ENCODE measurements around the gene CD9. TPM values are rescaled to one million over a fixed set of nuclear protein-coding genes. Genes with fewer than 3 reads are reported as not detected.
"Not testable (repeated sequence)": the region's sequence is repeated elsewhere in the genome, so short reads cannot be mapped to it uniquely, and the experiment has no call there.

CD9 gene
- total RNA-seq, 5 donors from 2014 or later (not counting 1 experiment from before 2014, with no cell fraction given), result 2.6 to 5.7 (median 3.3) TPM

GRCh38 chr12:6183689-6184428 is 16.3 kb upstream of the CD9 start:
- no peaks in the 10 kb centered on the region for H3K4me1 ChIP-seq (ENCODE audit: control insufficient read depth in 1 of 2, extremely low read depth in 1 of 2, insufficient read depth in 2 of 2, low read length in 2 of 2)
- Mint-ChIP-seq H3K4me1 (peaks cover 0 to 6% (median 3%) of the 10 kb centered on the region in 3 donors), H3K9me3 (no peaks in the 10 kb centered on the region), H3K4me3 (no peak overlapping the region), H3K36me3 (no peaks in the 10 kb centered on the region), H3K27me3 (peaks cover 5 to 28% of the 10 kb centered on the region in 2 donors), H3K27ac (no peak overlapping the region)
- no peaks in the 10 kb centered on the region for H3K9me3 ChIP-seq
- WGBS (ENCODE audit: insufficient coverage), result 81% methylated on average over 3 of the region's 7 CpGs
- ChIA-PET POLR2A (no interaction called here), CTCF (no interaction called here)
- DNase-seq (no peak), ATAC-seq (replicated peaks in 1 of 4) (no peak)
- peaks cover 0 to 54% of the 10 kb centered on the region in 2 experiments for H3K27me3 ChIP-seq (replicated peaks in 1 of 2; ENCODE audit: control insufficient read depth in 2 of 2, extremely low read depth in 1 of 2, insufficient read depth in 2 of 2, low read length in 1 of 2)
- no peak overlapping the region for H3K27ac ChIP-seq (ENCODE audit: low read length)
- H3K4me3 ChIP-seq (ENCODE audit: control insufficient read depth in 1 of 2, extremely low read depth in 1 of 2, low read length in 1 of 2), result no peak overlapping the region
- H3K36me3 ChIP-seq (ENCODE audit: control insufficient read depth in 2 of 2, extremely low read depth in 1 of 2, insufficient read depth in 1 of 2, low read length in 1 of 2), result no peaks in the 10 kb centered on the region

GRCh38 chr12:6185961-6186827 is 14.0 kb upstream of the CD9 start:
- Mint-ChIP-seq H3K27me3 (peaks cover 8 to 39% of the 10 kb centered on the region in 2 donors), H3K27ac (no peak overlapping the region), H3K4me3 (no peak overlapping the region), H3K36me3 (no peaks in the 10 kb centered on the region), H3K4me1 (peaks cover 5 to 16% (median 15%) of the 10 kb centered on the region in 3 donors), H3K9me3 (no peaks in the 10 kb centered on the region)
- DNase-seq, result no peak
- CTCF ChIA-PET, result no interaction called here
- Histone ChIP-seq H3K4me3 (ENCODE audit: control insufficient read depth in 1 of 2, extremely low read depth in 1 of 2, low read length in 1 of 2) (no peak overlapping the region), H3K36me3 (ENCODE audit: control insufficient read depth in 2 of 2, extremely low read depth in 1 of 2, insufficient read depth in 1 of 2, low read length in 1 of 2) (no peaks in the 10 kb centered on the region), H3K27me3 (replicated peaks in 1 of 2; ENCODE audit: control insufficient read depth in 2 of 2, extremely low read depth in 1 of 2, insufficient read depth in 2 of 2, low read length in 1 of 2) (peaks cover 0 to 50% of the 10 kb centered on the region in 2 experiments), H3K27ac (ENCODE audit: low read length) (no peak overlapping the region), H3K4me1 (ENCODE audit: control insufficient read depth in 1 of 2, extremely low read depth in 1 of 2, insufficient read depth in 2 of 2, low read length in 2 of 2) (peaks cover 0 to 9% of the 10 kb centered on the region in 2 experiments), H3K9me3 (no peaks in the 10 kb centered on the region)
- ATAC-seq (replicated peaks in 1 of 4), result no peak
- 96% methylated on average over 3 of the region's 13 CpGs for WGBS (ENCODE audit: insufficient coverage)
- POLR2A ChIA-PET, result no interaction called here

- Mint-ChIP-seq H3K4me1 (peaks cover 5 to 16% (median 15%) of the 10 kb centered on the region in 3 donors), H3K9me3 (no peaks in the 10 kb centered on the region), H3K27me3 (peaks cover 9 to 45% of the 10 kb centered on the region in 2 donors), H3K27ac (no peak overlapping the region), H3K36me3 (no peaks in the 10 kb centered on the region), H3K4me3 (no peak overlapping the region)
- Histone ChIP-seq H3K9me3 (no peaks in the 10 kb centered on the region), H3K4me1 (ENCODE audit: control insufficient read depth in 1 of 2, extremely low read depth in 1 of 2, insufficient read depth in 2 of 2, low read length in 2 of 2) (peaks cover 0 to 9% of the 10 kb centered on the region in 2 experiments), H3K4me3 (ENCODE audit: control insufficient read depth in 1 of 2, extremely low read depth in 1 of 2, low read length in 1 of 2) (no peak overlapping the region), H3K27me3 (replicated peaks in 1 of 2; ENCODE audit: control insufficient read depth in 2 of 2, extremely low read depth in 1 of 2, insufficient read depth in 2 of 2, low read length in 1 of 2) (peaks cover 0 to 38% of the 10 kb centered on the region in 2 experiments), H3K27ac (ENCODE audit: low read length) (no peak overlapping the region), H3K36me3 (ENCODE audit: control insufficient read depth in 2 of 2, extremely low read depth in 1 of 2, insufficient read depth in 1 of 2, low read length in 1 of 2) (no peaks in the 10 kb centered on the region)
- DNase-seq (no peak), ATAC-seq (replicated peaks in 1 of 4) (no peak)
- POLR2A ChIA-PET, result no interaction called here
- WGBS (ENCODE audit: insufficient coverage), result 74% methylated on average over 4 of the region's 8 CpGs
- CTCF ChIA-PET, result interaction anchor here in 1 of 2 donors (0.5 kb wide), 1 partner anchor 21 kb away, joined by 3 read pairs; no protein-coding TSS in a partner anchor
Observed at GRCh38 chr12:6187948-6188793, 12.0 kb upstream of the CD9 start.

GRCh38 chr12:6189028-6189427 is 11.2 kb upstream of the CD9 start:
- no peaks in the 10 kb centered on the region for H3K36me3 ChIP-seq (ENCODE audit: control insufficient read depth in 2 of 2, extremely low read depth in 1 of 2, insufficient read depth in 1 of 2, low read length in 1 of 2)
- WGBS (ENCODE audit: insufficient coverage), result 28% methylated on average over 5 of the region's 5 CpGs
- CTCF ChIA-PET, result interaction anchor here (0.5 to 0.6 kb wide), 3 partner anchors 21 to 94 kb away, joined by 3 read pairs; no protein-coding TSS in a partner anchor
- peak in 1 of 35 experiments; percentile 34 for DNase-seq
- Mint-ChIP-seq H3K4me1 (peaks cover 5 to 16% (median 15%) of the 10 kb centered on the region in 3 donors), H3K27ac (no peak overlapping the region), H3K27me3 (peaks cover 9 to 50% of the 10 kb centered on the region in 2 donors), H3K36me3 (no peaks in the 10 kb centered on the region), H3K4me3 (no peak overlapping the region), H3K9me3 (no peaks in the 10 kb centered on the region)
- peaks cover 0 to 9% of the 10 kb centered on the region in 2 experiments for H3K4me1 ChIP-seq (ENCODE audit: control insufficient read depth in 1 of 2, extremely low read depth in 1 of 2, insufficient read depth in 2 of 2, low read length in 2 of 2)
- peaks cover 0 to 42% of the 10 kb centered on the region in 2 experiments for H3K27me3 ChIP-seq (replicated peaks in 1 of 2; ENCODE audit: control insufficient read depth in 2 of 2, extremely low read depth in 1 of 2, insufficient read depth in 2 of 2, low read length in 1 of 2)
- H3K9me3 ChIP-seq, result no peaks in the 10 kb centered on the region
- peak in 3 of 4 experiments; percentile 34 to 59 (median 35) for ATAC-seq (replicated peaks in 1 of 4)
- POLR2A ChIA-PET, result no interaction called here
- H3K4me3 ChIP-seq (ENCODE audit: control insufficient read depth in 1 of 2, extremely low read depth in 1 of 2, low read length in 1 of 2), result no peak overlapping the region
- no peak overlapping the region for H3K27ac ChIP-seq (ENCODE audit: low read length)

DNA sequence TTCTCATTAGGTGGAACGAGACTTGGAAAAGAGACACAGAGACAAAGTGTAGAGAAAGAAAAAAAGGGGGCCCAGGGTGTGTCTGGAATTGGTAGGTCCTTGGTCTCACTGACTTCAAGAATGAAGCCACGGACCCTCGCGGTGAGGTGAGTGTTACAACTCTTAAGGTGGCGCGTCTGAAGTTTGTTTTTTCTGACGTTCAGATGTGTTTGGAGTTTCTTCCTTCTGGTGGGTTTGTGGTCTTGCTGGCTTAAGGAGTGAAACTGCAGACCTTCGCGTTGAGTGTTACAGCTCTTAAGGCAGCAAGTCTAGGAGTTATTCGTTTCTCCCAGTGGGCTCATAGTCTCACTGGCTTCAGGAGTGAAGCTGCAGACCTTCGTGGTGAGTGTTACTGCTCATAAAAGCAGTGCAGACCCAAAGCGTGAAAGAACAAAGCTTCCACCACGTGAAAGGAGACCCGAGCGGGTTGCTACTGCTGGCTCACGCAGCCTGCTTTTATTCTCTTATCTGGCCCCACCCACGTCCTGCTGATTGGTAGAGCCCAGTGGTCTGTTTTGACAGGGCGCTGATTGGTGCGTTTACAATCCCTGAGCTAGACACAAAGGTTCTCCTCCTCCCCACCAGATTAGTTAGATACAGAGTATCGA is 10.1 kb upstream of the CD9 start:
- H3K36me3 ChIP-seq (ENCODE audit: control insufficient read depth in 2 of 2, extremely low read depth in 1 of 2, insufficient read depth in 1 of 2, low read length in 1 of 2); H3K4me3 ChIP-seq (ENCODE audit: control insufficient read depth in 1 of 2, extremely low read depth in 1 of 2, low read length in 1 of 2); DNase-seq; ATAC-seq (replicated peaks in 1 of 4); H3K27ac ChIP-seq (ENCODE audit: low read length); H3K4me1 ChIP-seq (ENCODE audit: control insufficient read depth in 1 of 2, extremely low read depth in 1 of 2, insufficient read depth in 2 of 2, low read length in 2 of 2); POLR2A ChIA-PET; H3K9me3 Mint-ChIP-seq; H3K27ac Mint-ChIP-seq; H3K36me3 Mint-ChIP-seq; H3K9me3 ChIP-seq: not testable (repeated sequence)
- CTCF ChIA-PET, result interaction anchor here (0.6 to 0.8 kb wide), 4 partner anchors 48 to 383 kb away, joined by 3 read pairs; no protein-coding TSS in a partner anchor
- Mint-ChIP-seq H3K4me3 (peak overlapping the region in 2 of 3 donors; percentile 10 to 52), H3K4me1 (peaks cover 5 to 16% (median 15%) of the 10 kb centered on the region in 3 donors), H3K27me3 (peaks cover 9 to 45% of the 10 kb centered on the region in 2 donors)
- H3K27me3 ChIP-seq (replicated peaks in 1 of 2; ENCODE audit: control insufficient read depth in 2 of 2, extremely low read depth in 1 of 2, insufficient read depth in 2 of 2, low read length in 1 of 2), result peaks cover 0 to 39% of the 10 kb centered on the region in 2 experiments
- WGBS (ENCODE audit: insufficient coverage), result 30% methylated on average over 12 of the region's 20 CpGs

Measured in T-cell (primary cell).